Measurements from ENCODE around the gene CELF4. TPM values are rescaled to one million over a fixed set of nuclear protein-coding genes. Genes with fewer than 3 reads are reported as not detected.
A peak's percentile ranks its signal among the peaks of the same experiment; 100 is the strongest.

Gene CELF4
- total and polyA plus RNA-seq, 12 donors = 0.42 to 16.9 (median 3.9) TPM; not detected in 1

DNA sequence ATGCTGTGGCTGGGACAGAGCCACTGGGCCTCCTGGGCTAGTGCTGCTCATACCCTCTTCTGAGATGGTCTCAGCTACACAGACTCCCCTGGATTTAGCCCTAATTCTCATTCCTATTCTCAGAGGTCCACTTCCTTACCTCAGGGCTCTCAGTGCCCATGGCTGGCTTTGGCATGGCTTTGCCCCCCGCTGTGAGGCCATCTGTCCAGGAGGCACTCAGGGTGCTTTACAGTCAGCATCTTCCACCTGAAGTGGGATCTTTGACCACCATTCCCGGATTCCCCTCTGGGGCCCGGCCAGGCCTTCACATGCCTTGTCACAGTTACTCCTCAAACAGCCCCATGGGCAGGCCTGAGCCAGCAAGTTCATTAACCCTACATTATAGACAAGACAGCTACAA lies 161.8 kb downstream of the CELF4 start:
- H3K36me3 ChIP-seq (replicated peaks in 1 of 2) = no peaks in the 10 kb centered on the region
- no peaks in the 10 kb centered on the region for H3K9me3 ChIP-seq (replicated peaks in 1 of 3)
- TF ChIP-seq, protein P1, sequence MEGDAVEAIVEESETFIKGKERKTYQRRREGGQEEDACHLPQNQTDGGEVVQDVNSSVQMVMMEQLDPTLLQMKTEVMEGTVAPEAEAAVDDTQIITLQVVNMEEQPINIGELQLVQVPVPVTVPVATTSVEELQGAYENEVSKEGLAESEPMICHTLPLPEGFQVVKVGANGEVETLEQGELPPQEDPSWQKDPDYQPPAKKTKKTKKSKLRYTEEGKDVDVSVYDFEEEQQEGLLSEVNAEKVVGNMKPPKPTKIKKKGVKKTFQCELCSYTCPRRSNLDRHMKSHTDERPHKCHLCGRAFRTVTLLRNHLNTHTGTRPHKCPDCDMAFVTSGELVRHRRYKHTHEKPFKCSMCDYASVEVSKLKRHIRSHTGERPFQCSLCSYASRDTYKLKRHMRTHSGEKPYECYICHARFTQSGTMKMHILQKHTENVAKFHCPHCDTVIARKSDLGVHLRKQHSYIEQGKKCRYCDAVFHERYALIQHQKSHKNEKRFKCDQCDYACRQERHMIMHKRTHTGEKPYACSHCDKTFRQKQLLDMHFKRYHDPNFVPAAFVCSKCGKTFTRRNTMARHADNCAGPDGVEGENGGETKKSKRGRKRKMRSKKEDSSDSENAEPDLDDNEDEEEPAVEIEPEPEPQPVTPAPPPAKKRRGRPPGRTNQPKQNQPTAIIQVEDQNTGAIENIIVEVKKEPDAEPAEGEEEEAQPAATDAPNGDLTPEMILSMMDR (IDR thresholded peaks at IDR 0.05) = no peak
- TF ChIP-seq POLR2A (IDR thresholded peaks at IDR 0.05) = no peak
- intact Hi-C loops (cut with DNase I) = no loop called here
- H3K27ac ChIP-seq = no peak overlapping the region
- no peak overlapping the region for H3K4me3 ChIP-seq
- DNase-seq = no peak
- WGBS, 4 donors = 78 to 95% (median 91%) methylated on average over 2 to 3 of the region's 3 CpGs
- no peaks in the 10 kb centered on the region for H3K27me3 ChIP-seq
- no peaks in the 10 kb centered on the region for H3K4me1 ChIP-seq (replicated peaks in 1 of 2)

- no peaks in the 10 kb centered on the region for H3K4me1 ChIP-seq (replicated peaks in 1 of 2)
- intact Hi-C loops (cut with DNase I) = no loop called here
- no peak overlapping the region for H3K4me3 ChIP-seq
Observed at GRCh38 chr18:37403100-37403781, 162.4 kb downstream of the CELF4 start.

DNA sequence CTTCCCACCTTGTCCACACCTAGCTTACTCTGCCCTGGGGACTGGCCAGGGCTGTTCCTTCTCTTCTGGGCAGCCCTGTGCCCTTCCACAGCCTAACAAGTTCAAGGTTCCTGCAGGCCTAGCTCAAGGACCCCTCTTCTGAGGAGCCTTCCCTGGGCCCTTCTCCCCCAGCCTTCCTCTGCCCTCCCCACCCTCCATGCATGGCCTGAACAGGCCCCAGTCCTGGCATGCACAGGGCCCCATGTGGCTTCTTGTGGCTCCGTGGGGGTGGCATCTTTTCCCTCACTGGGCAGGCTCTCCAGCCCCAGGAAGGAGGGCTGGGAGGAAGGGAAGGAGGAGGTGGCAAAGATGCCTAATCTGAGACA lies 162.9 kb downstream of the CELF4 start:
- intact Hi-C loops (cut with DNase I) = no loop called here
- H3K27ac ChIP-seq = no peak overlapping the region

More at GRCh38 chr18:37403100-37403781, 162.4 kb downstream of the CELF4 start:
- no peaks in the 10 kb centered on the region for H3K9me3 ChIP-seq (replicated peaks in 1 of 3)
- 69 to 80% (median 79%) methylated on average over 9 to 20 of the region's 20 CpGs for WGBS, 4 donors
- peak in 6 of 7 donors; percentile 33 to 62 (median 37) for DNase-seq
- no peaks in the 10 kb centered on the region for H3K36me3 ChIP-seq (replicated peaks in 1 of 2)
- no peak overlapping the region for H3K27ac ChIP-seq
- TF ChIP-seq, protein P1 (IDR thresholded peaks at IDR 0.05) = no peak
- no peak for TF ChIP-seq POLR2A (IDR thresholded peaks at IDR 0.05)
- H3K27me3 ChIP-seq = no peaks in the 10 kb centered on the region

GRCh38 chr18:37400802-37401201 lies 164.8 kb downstream of the CELF4 start:
- Histone ChIP-seq H3K4me1 (replicated peaks in 1 of 2) (no peaks in the 10 kb centered on the region), H3K9me3 (replicated peaks in 1 of 3) (no peaks in the 10 kb centered on the region), H3K27ac (no peak overlapping the region), H3K36me3 (replicated peaks in 1 of 2) (no peaks in the 10 kb centered on the region), H3K4me3 (no peak overlapping the region), H3K27me3 (no peaks in the 10 kb centered on the region)
- intact Hi-C loops (cut with DNase I) = no loop called here
- TF ChIP-seq POLR2A (IDR thresholded peaks at IDR 0.05) = no peak
- TF ChIP-seq, protein P1 (IDR thresholded peaks at IDR 0.05) = no peak
- DNase-seq = no peak
- 83 to 92% (median 85%) methylated on average over 4 of the region's 4 CpGs for WGBS, 4 donors

More for the DNA sequence above, 162.9 kb downstream of the CELF4 start:
- H3K36me3 ChIP-seq (replicated peaks in 1 of 2) = no peaks in the 10 kb centered on the region
- no peaks in the 10 kb centered on the region for H3K9me3 ChIP-seq (replicated peaks in 1 of 3)
- WGBS, 4 donors = 43 to 67% (median 62%) methylated on average over 1 of the region's 1 CpG
- no peaks in the 10 kb centered on the region for H3K27me3 ChIP-seq
- no peak overlapping the region for H3K4me3 ChIP-seq
- no peak for DNase-seq
- no peaks in the 10 kb centered on the region for H3K4me1 ChIP-seq (replicated peaks in 1 of 2)
- TF ChIP-seq, protein P1 (IDR thresholded peaks at IDR 0.05) = no peak
- TF ChIP-seq POLR2A (IDR thresholded peaks at IDR 0.05) = no peak
